ENCODE data around the gene ZNF891. TPM values are rescaled to one million over a fixed set of nuclear protein-coding genes. Genes with fewer than 3 reads are reported as not detected.

ZNF891 gene
- total RNA-seq, 1 experiment from 2014 or later = 0.02 TPM

- intact Hi-C loops (cut with micrococcal nuclease) = no loop called here
- DNase-seq (ENCODE audit: low read depth, low spot score) = no peak
- ChIA-PET RAD21 (ENCODE audit: low non-redundant PET in 1 of 2, low total read pairs in 2 of 2, uncharacterized antibody in 2 of 2, unreplicated experiment in 2 of 2) (no interaction called here), CTCF (no interaction called here), POLR2A (no interaction called here)
- H3K9ac ChIP-seq (ENCODE audit: low read length) = no peak overlapping the region
- H3K9me2 ChIP-seq (ENCODE audit: insufficient read depth) = no peaks in the 10 kb centered on the region
- no peaks in the 10 kb centered on the region for H3K4me1 ChIP-seq (ENCODE audit: control insufficient read depth in 1 of 2, insufficient read depth in 2 of 2, low read length in 2 of 2)
- H3K27ac ChIP-seq (ENCODE audit: low read depth, low read length) = no peak overlapping the region
- H3K27me3 ChIP-seq (ENCODE audit: insufficient read depth, low read length) = no peaks in the 10 kb centered on the region
- H3K36me3 ChIP-seq (ENCODE audit: control insufficient read depth in 1 of 2, insufficient read depth in 2 of 2, low read length in 2 of 2) = no peaks in the 10 kb centered on the region
- peaks cover 4 to 15% of the 10 kb centered on the region in 2 experiments; a peak in 2 of 4 replicates for H3K9me3 ChIP-seq (ENCODE audit: control insufficient read depth in 1 of 2, insufficient read depth in 1 of 2, low read depth in 1 of 2, low read length in 2 of 2)
- no peak for ATAC-seq
- no peaks in the 10 kb centered on the region for H4K20me1 ChIP-seq (ENCODE audit: insufficient read depth)
- TF ChIP-seq ZFX (IDR thresholded peaks at IDR 0.05) = no peak
- no peak for TF ChIP-seq SIN3A (IDR thresholded peaks at IDR 0.05; ENCODE audit: low read depth)
- TF ChIP-seq RAD21 (IDR thresholded peaks at IDR 0.05; ENCODE audit: low read depth) = no peak
- TF ChIP-seq YY1 (IDR thresholded peaks at IDR 0.05; ENCODE audit: extremely low read depth, insufficient replicate concordance, low read depth, low read length) = no peak
- no peak for TF ChIP-seq POLR2AphosphoS5 (IDR thresholded peaks at IDR 0.05; ENCODE audit: low read depth, low read length)
- no peak for TF ChIP-seq SP1 (IDR thresholded peaks at IDR 0.05; ENCODE audit: low read depth)
- no peak for TF ChIP-seq EZH2 (IDR thresholded peaks at IDR 0.05)
- TF ChIP-seq SRF (IDR thresholded peaks at IDR 0.05; ENCODE audit: low read depth) = no peak
- no peak for TF ChIP-seq CBX3 (IDR thresholded peaks at IDR 0.05; ENCODE audit: low read depth)
- TF ChIP-seq ELF1 (IDR thresholded peaks at IDR 0.05; ENCODE audit: borderline replicate concordance, low read depth) = no peak
- TF ChIP-seq EGR1 (IDR thresholded peaks at IDR 0.05; ENCODE audit: low read depth) = no peak
- no peak for TF ChIP-seq CEBPB (IDR thresholded peaks at IDR 0.05; ENCODE audit: low read depth)
- no peak for TF ChIP-seq POLR2A (IDR thresholded peaks at IDR 0.05; ENCODE audit: borderline replicate concordance, extremely low read depth, insufficient read depth, insufficient read length)
- TF ChIP-seq EZH2phosphoT487 (IDR thresholded peaks at IDR 0.05; ENCODE audit: borderline replicate concordance) = no peak
- no peak for TF ChIP-seq REST (IDR thresholded peaks at IDR 0.05; ENCODE audit: low read depth)
- no peak overlapping the region for H3K4me3 ChIP-seq (replicated peaks in 1 of 2; ENCODE audit: low read depth in 1 of 2, low read length in 2 of 2)
- H3K79me2 ChIP-seq (ENCODE audit: insufficient read depth, low read length) = no peaks in the 10 kb centered on the region
- BruUV-seq (replicated peaks) = no TSS peak
- H2AFZ ChIP-seq (ENCODE audit: low read depth, low read length, poor library complexity, severe bottlenecking) = no peak overlapping the region
- H3K4me2 ChIP-seq (ENCODE audit: low read length) = no peak overlapping the region
Measured at GRCh38 chr12:133080026-133080367, 50.1 kb downstream of the ZNF891 start.

Measured in HCT116 (cell line).